Fibroblast of mammary gland (primary cell): ENCODE measurements around the gene TECTA.

Source experiments
- DNase-seq: peaks from one replicate; pipeline ENCODE4 v3.0.0-alpha.2; 2010; ENCODE audit warnings: low read depth
- H3K4me3 ChIP-seq: 2 replicates; pipeline ENCODE4 v1.5.1; 2011; ENCODE audit warnings: low read depth, mild to moderate bottlenecking, low read length, moderate library complexity; ENCODE audit not compliant: control insufficient read depth
- CTCF ChIP-seq: conservative IDR thresholded peaks from 2 replicates; pipeline ENCODE4 v1.5.1; 2011; ENCODE audit warnings: low read depth, low read length, inconsistent platforms; ENCODE audit not compliant: control insufficient read depth, insufficient read depth

TECTA gene

GRCh38 chr11:121100943-121101342 lies at the start of gene TECTA:
Gene TECTA (plus strand): TSS chr11:121101243. CDS start chr11:121102666, 1,423 bp downstream.
- no peak within 1 kb of the TSS for H3K4me3 ChIP-seq
- no peak for TF ChIP-seq CTCF
- DNase-seq: no peak

- no peak overlapping the region for H3K4me3 ChIP-seq
- DNase-seq: no peak
- no peak for TF ChIP-seq CTCF
Measured at GRCh38 chr11:121053244-121053643, 47.8 kb upstream of the TECTA start.

GRCh38 chr11:121054266-121054665 lies 46.8 kb upstream of the TECTA start:
- TF ChIP-seq CTCF: no peak
- DNase-seq: no peak
- no peak overlapping the region for H3K4me3 ChIP-seq

GRCh38 chr11:121055076-121055475 lies 46.0 kb upstream of the TECTA start:
- H3K4me3 ChIP-seq: no peak overlapping the region
- no peak for TF ChIP-seq CTCF
- no peak for DNase-seq

- TF ChIP-seq CTCF: no peak
- no peak for DNase-seq
- no peak overlapping the region for H3K4me3 ChIP-seq
Measured at GRCh38 chr11:121057922-121058321, 43.1 kb upstream of the TECTA start.

- no peak for TF ChIP-seq CTCF
- no peak for DNase-seq
Measured at GRCh38 chr11:121058941-121059340, 42.1 kb upstream of the TECTA start.

GRCh38 chr11:121059605-121060004 lies 41.4 kb upstream of the TECTA start:
- DNase-seq: no peak
- H3K4me3 ChIP-seq: no peak overlapping the region
- no peak for TF ChIP-seq CTCF

More at GRCh38 chr11:121058941-121059340, 42.1 kb upstream of the TECTA start:
- H3K4me3 ChIP-seq: no peak overlapping the region
